Skin of body (tissue), 2 donors: Measurements from ENCODE around the gene OR52D1. TPM values are rescaled to one million over a fixed set of nuclear protein-coding genes. Genes with fewer than 3 reads are reported as not detected.

Source experiments
- DNase-seq: peaks from one replicate; lab custom pipeline; 2025; lab: John Stamatoyannopoulos, UW
- total RNA-seq: library from RNA; depleted of rRNA; stranded (reverse); fragments of >200 nt; gene quantifications from one replicate; pipeline ENCODE4 v1.2.3, GENCODE V29; 2014

The OR52D1 gene
- total RNA-seq, 1 donor from 2014 or later = not detected

DNA sequence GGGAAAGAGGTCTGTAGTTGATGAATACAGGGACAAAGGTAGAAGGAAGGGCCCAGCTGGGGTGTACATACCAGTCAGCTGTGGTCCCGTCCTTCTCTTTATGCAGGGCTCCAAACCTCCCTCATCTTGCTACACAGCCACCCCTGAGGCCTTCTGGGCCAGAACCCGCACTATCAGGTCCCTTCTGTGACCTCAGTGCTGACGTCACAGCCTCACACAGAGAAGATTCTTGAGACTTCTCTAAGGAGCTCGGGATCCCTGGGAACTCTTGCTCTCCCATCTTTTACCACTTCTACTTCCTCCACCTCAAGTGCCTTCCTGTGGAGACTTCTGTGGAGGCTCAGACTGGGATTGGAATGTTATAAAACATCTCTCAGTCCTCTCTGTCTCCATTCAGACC is 21.3 kb downstream of the OR52D1 start, which contains the start of gene UBQLN3:
Gene UBQLN3 (minus strand): TSS at position 155 of the 400 bp plus-strand sequence. CDS start 399 bp downstream, outside the sequence.
- no peak for DNase-seq

DNA sequence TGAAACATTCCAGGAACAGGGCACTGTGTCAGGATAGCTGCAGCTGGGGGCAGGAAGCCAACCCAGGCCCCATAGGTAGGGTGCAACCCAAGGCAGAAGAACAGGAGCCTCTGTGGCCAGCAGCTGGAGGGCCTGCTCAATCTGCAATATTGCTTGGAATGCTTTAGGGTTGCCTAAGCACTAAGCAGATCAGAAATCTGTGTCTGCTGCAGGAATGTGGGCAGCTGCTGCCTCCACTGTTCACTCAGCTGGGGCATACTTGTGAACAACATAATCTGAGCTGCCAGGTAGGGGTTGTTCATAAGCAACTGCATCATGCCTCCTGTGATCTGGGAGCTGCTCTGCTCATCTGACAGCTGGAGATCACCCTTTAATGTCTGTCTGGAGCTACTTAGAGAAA is 26.4 kb downstream of the OR52D1 start:
- no peak for DNase-seq

DNA sequence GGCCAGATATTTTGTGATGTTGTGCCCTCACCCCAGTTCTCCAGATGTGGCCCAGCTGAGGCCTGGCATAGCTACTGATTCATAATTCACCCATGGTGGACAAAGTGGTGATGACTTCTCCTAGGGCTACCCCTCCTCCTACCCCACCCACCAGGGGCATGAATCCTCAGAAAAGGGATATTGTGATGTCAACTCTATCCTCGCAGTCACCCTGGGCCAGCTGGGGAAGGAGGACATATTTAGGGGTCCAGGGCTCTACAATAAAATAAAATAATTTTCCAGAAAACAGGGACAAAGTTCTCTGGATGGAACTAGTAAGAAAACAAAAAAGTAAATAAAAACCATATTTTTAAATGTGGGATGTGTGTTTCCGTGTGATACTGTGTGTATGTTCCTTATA is 28.1 kb downstream of the OR52D1 start, which contains the start of gene UBQLNL:
Gene UBQLNL (minus strand): TSS at position 101 of the 400 bp plus-strand sequence. CDS start 258 bp downstream, outside the sequence.
- DNase-seq = no peak

DNA sequence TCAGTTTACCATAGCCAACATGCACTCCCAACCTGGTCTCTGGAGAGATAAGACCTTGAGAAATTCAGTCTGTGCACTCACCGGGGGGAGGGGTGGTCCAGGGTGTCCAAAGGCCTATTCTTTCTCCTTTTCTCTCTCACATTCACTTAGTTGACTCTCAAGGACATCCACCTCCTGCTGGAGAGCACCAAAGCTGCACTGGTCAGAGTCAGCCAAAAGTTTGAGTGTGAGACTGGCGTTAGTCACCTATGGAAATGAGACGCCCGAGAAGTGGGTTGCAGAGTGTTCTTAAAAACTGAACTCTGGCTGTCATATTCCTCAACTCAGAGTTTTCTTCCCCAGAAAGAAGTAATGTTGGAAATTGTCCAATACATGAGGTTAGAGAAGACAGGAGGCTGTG is 33.1 kb downstream of the OR52D1 start:
- no peak for DNase-seq

DNA sequence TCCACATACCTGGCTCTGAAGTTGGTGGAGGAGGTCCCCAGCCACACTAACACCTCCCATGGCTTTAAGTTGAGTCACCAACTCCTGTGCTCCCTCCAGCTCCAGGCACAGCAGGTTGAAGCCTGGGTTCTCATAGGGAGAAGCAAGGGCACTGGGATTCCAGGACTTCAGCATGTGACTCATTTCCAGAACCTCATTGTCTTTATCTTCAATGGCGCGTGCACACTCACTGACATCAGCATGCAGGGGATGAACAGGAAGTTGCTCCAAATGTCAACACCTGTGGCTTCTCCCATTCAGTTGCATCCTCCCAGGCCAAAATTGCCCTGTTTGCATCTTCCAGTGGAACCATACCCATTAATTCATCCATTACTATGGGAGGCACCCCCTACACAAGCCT is 33.8 kb downstream of the OR52D1 start:
- DNase-seq = no peak

DNA sequence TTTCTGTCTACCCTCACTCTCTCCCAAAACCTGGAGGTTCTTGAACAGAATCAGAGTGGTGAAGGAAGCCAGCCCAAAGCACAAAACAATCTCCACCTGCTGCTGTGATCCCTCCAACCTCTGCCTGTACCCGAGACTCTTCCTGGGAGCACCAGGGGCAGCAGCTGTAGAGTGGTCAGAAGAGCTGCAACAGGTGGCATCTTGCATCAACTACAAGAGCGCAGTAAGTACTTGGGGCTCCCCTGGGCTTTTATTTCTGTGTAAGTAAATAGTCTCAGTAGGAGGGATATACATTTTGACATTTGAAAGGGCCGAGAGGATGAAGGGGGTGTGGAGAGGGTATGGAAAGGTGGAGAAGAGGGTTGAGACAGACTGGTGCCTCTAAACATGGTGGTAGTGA is 36.3 kb downstream of the OR52D1 start:
- no peak for DNase-seq

DNA sequence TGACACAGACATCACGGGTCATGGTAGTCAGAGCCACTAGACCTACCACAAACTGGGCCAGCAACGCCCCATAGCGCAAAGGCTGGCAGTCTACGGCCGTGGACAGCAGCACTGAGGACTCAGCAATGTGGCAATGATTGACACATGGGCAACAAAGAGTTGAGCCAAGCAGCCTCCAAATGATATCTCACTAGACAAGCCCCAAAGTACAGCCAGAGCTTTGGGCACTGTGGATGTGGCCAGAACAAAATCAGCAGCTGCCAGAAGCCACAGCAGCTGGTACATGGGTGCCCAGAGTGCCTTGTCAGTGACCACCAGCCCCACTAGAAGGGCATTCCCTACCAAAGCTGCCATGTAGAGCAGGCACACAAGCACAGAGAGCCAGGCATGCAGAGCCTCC is 39.2 kb downstream of the OR52D1 start:
- no peak for DNase-seq

DNA sequence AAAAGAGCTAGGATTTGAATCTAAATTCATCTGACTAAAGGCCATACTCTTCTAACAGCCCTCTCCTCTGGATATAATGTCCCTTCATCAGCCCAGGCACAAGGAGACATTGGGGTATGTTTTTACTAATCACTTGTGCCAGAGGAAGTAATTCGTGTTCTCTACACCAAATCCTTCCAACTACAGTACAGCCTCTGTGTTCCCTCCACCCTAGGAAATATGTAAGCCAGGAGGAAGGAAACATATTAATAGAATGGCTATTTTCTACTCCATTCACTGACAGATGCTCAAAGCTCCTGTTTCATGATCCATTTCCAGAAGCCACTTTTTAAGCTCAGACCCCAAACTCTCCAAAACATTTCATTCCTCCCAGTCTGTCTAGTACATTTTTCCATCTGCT is 40.0 kb downstream of the OR52D1 start:
- no peak for DNase-seq

DNA sequence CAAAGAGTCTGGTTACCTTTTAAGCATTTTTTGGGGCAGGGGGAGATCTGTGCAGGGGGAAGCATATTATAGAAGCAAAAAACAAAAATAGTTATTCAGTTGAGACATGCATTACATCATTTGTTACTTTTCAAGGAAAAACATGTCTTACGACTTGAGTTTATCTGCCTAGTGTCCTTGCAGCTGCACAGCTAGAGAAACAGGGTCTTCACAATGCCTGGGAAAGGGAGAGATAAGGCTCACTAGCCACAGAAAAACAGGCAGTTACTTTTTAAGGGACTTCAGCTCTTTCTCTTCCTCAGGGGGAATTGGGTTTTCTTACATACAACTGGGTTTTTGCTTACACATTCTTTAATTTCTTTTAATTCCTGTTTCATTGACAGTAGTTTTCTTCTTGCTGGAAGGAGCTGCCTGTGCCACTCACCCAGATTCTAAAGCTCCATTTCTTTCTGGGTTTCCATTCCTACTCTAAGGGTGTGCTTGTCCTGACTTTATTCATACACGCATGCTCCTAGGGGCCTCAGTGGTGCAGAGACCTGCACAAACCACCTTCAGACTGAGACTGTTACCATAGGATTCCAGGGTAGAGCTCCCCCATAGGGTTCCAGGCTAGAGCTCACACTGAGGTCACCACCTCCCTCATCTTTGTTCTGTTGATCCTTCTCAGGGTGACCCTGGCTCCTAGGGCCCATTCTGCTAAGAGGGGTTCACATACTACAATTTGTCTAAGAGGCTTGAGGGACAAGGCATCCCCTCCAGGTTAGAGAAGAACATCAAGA is 42.8 kb downstream of the OR52D1 start:
- no peak for DNase-seq

DNA sequence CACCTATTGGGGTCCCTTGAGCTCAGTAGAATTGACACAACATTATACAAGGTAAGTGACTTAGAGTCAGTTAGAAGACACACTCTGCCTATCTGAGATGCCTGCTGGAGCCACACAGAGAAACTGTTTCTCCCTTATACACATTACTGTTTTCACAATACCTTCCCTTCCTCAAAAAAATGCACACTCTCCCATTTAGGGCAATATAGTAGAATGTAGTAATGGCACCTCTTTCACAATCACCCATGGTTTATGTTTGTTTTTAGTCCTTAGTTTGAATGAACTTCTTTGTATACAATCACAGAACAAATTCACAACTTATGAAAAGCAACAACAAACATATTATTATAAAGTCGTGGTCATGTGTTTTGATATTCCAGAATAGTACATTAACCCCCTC is 45.6 kb downstream of the OR52D1 start:
- no peak for DNase-seq

DNA sequence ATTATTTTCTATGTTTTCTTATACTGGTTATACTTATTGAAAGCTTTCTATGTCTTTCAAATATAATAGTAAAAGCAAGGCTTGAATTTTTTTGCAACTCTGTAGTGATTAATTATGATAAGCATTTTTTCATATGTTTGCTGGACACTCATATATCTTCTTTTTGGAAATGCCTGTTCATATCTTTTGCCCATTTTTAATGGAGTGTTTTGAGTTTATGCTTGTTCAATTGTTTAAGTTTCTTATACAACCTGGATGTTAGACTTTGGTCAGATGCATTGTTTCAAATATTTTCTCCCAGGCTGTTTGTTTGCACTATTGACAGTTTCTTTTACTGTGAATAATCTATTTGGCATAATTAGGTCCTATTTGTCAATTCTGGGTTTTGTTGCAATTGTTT is 48.0 kb downstream of the OR52D1 start:
- DNase-seq = no peak

Other genes starting within 250 kb of the OR52D1 start
- gene HBG1, start 238.8 kb upstream of the OR52D1 start, total RNA-seq = 299 TPM
- gene HBG2, start 233.9 kb upstream of the OR52D1 start, total RNA-seq = 12,811 TPM
- gene HBE1, start 218.7 kb upstream of the OR52D1 start, total RNA-seq = 27.0 TPM
- gene OR51B4, start 186.7 kb upstream of the OR52D1 start, total RNA-seq = not detected
- gene OR51B2, start 164.4 kb upstream of the OR52D1 start, total RNA-seq = 0.59 TPM
- gene OR51B5, start 145.2 kb upstream of the OR52D1 start, total RNA-seq = 0.30 TPM
- gene OR51B6, start 137.2 kb upstream of the OR52D1 start, total RNA-seq = not detected
- not detected for gene OR51M1, start 104.9 kb upstream of the OR52D1 start, total RNA-seq
- gene OR51Q1, start 66.6 kb upstream of the OR52D1 start, total RNA-seq = not detected
- 0.59 TPM for gene OR51I1, start 47.2 kb upstream of the OR52D1 start, total RNA-seq
- not detected for gene OR51I2, start 39.4 kb upstream of the OR52D1 start, total RNA-seq
- 0.49 TPM for gene UBQLN3, start 21.3 kb downstream of the OR52D1 start, total RNA-seq
- gene UBQLNL, start 28.0 kb downstream of the OR52D1 start, total RNA-seq = 0.49 TPM
- gene OR52H1, start 59.9 kb downstream of the OR52D1 start, total RNA-seq = 0.59 TPM
- gene OR52B6, start 92.2 kb downstream of the OR52D1 start, total RNA-seq = not detected
- gene TRIM6, start 108.0 kb downstream of the OR52D1 start, total RNA-seq = 1.9 TPM
- 5.2 TPM for gene TRIM34, start 136.3 kb downstream of the OR52D1 start, total RNA-seq
- gene TRIM5, start 196.4 kb downstream of the OR52D1 start, total RNA-seq = 19.0 TPM
- gene TRIM22, start 201.1 kb downstream of the OR52D1 start, total RNA-seq = 13.0 TPM
- gene OR56B1, start 247.8 kb downstream of the OR52D1 start, total RNA-seq = not detected